ENCODE data around the gene CLIC1. TPM values are rescaled to one million over a fixed set of nuclear protein-coding genes. Genes with fewer than 3 reads are reported as not detected.
"Not testable (repeated sequence)": the region's sequence is repeated elsewhere in the genome, so short reads cannot be mapped to it uniquely, and the experiment has no call there.

Gene CLIC1
- total RNA-seq, 1 donor from 2014 or later = 310 TPM

- H3K36me3 ChIP-seq = no peaks in the 10 kb centered on the region
- H3K4me3 ChIP-seq = no peak overlapping the region
- H3K4me1 ChIP-seq = peaks cover 7% of the 10 kb centered on the region
- H3K27me3 ChIP-seq (ENCODE audit: low read depth) = no peaks in the 10 kb centered on the region
- no peak for TF ChIP-seq CTCF (IDR thresholded peaks at IDR 0.05)
- no peaks in the 10 kb centered on the region for H3K9me3 ChIP-seq
- no peak overlapping the region for H3K27ac ChIP-seq
- no peak for ATAC-seq
- intact Hi-C loops (cut with DNase I) = no loop called here
- no peak for DNase-seq
Observed at GRCh38 chr6:31710523-31711219, 25.7 kb downstream of the CLIC1 start.

- H3K4me3 ChIP-seq; ATAC-seq; intact Hi-C loops (cut with DNase I); H3K27ac ChIP-seq; H3K36me3 ChIP-seq; H3K4me1 ChIP-seq; H3K27me3 ChIP-seq (ENCODE audit: low read depth); H3K9me3 ChIP-seq: not testable (repeated sequence)
- peak; percentile 70 for DNase-seq
Observed at GRCh38 chr6:31709157-31709556, 27.2 kb downstream of the CLIC1 start.

DNA sequence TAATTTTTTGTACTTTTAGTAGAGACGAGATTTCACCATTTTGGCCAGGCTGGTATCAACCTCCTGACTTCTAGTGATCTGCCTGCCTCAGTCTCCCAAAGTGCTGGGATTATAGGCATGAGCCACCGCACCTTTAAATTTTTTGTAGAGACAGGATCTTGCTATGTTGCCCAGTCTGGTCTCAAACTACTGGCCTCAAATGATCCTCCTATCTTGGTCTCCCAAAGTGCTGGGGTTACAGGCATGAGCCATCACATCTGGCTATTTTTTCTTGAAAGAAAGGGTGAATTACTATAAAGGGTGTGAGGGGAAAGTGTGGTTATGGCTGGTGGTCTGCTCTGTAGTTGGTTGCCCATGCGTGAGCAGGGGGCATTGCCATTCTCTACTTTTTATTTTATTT lies 28.1 kb downstream of the CLIC1 start:
- H3K36me3 ChIP-seq = no peaks in the 10 kb centered on the region
- H3K27ac ChIP-seq = no peak overlapping the region
- no peak for DNase-seq
- no peak overlapping the region for H3K4me3 ChIP-seq
- peaks cover 14% of the 10 kb centered on the region for H3K4me1 ChIP-seq
- intact Hi-C loops (cut with DNase I) = no loop called here
- TF ChIP-seq CTCF (IDR thresholded peaks at IDR 0.05) = no peak
- ATAC-seq = no peak
- no peaks in the 10 kb centered on the region for H3K27me3 ChIP-seq (ENCODE audit: low read depth)
- no peaks in the 10 kb centered on the region for H3K9me3 ChIP-seq

DNA sequence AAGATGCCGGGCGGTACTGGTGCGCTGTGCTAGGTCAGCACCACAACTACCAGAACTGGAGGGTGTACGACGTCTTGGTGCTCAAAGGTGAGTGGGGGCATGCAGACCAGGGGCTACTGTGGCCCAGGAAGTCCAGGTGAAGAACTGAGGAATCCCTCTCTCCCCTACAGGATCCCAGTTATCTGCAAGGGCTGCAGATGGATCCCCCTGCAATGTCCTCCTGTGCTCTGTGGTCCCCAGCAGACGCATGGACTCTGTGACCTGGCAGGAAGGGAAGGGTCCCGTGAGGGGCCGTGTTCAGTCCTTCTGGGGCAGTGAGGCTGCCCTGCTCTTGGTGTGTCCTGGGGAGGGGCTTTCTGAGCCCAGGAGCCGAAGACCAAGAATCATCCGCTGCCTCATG lies 28.6 kb downstream of the CLIC1 start:
- intact Hi-C loops (cut with DNase I) = no loop called here
- Histone ChIP-seq H3K27me3 (ENCODE audit: low read depth) (no peaks in the 10 kb centered on the region), H3K9me3 (no peaks in the 10 kb centered on the region), H3K4me3 (no peak overlapping the region), H3K27ac (no peak overlapping the region), H3K4me1 (peaks cover 14% of the 10 kb centered on the region), H3K36me3 (no peaks in the 10 kb centered on the region)
- no peak for TF ChIP-seq CTCF (IDR thresholded peaks at IDR 0.05)
- no peak for ATAC-seq
- no peak for DNase-seq

GRCh38 chr6:31706599-31706998 lies 29.7 kb downstream of the CLIC1 start, which contains the start of gene LY6G6F:
TSS of gene LY6G6F (plus strand) at chr6:31706866. CDS start at chr6:31706907, 41 bp downstream.
- intact Hi-C loops (cut with DNase I) = no loop called here
- no peaks in the 10 kb centered on the region for H3K9me3 ChIP-seq

More at GRCh38 chr6:31706599-31706998, 29.7 kb downstream of the CLIC1 start, which contains the start of gene LY6G6F:
- H3K27me3 ChIP-seq (ENCODE audit: low read depth) = no peaks in the 10 kb centered on the region
- H3K4me1 ChIP-seq = peaks cover 20% of the 10 kb centered on the region
- no peak within 1 kb of the TSS for H3K4me3 ChIP-seq
- ATAC-seq = no peak
- no peaks in the 10 kb centered on the region for H3K36me3 ChIP-seq
- H3K27ac ChIP-seq = no peak within 1 kb of the TSS
- TF ChIP-seq CTCF (IDR thresholded peaks at IDR 0.05) = no peak
- DNase-seq = no peak

Measured in lower lobe of right lung (tissue), 2 donors.